ENCODE measurements around the gene ITPKC. TPM values are rescaled to one million over a fixed set of nuclear protein-coding genes. Genes with fewer than 3 reads are reported as not detected.

ITPKC gene
- 15.2 and 19.9 TPM in 2 replicates for total RNA-seq

GRCh38 chr19:40716482-40717324 is at the start of gene ITPKC, which contains the start of gene COQ8B:
ITPKC (plus strand) TSS chr19:40717112; CDS start chr19:40717136, 24 bp downstream.
COQ8B (minus strand) TSS chr19:40716886; CDS start chr19:40714632, 2,254 bp downstream.

GRCh38 chr19:40690050-40690692 is 26.7 kb upstream of the ITPKC start, which contains the start of gene NUMBL:
NUMBL (minus strand) TSS chr19:40690651; CDS start chr19:40690483, 168 bp downstream.

GRCh38 chr19:40750058-40750873 is 33.4 kb downstream of the ITPKC start, which contains the start of gene ACTMAP:
ACTMAP (minus strand) TSS chr19:40750477; CDS start chr19:40749803, 674 bp downstream.

GRCh38 chr19:40750874-40751537 is 34.1 kb downstream of the ITPKC start, which contains the start of gene SNRPA:
SNRPA (plus strand) TSS chr19:40751203; CDS start chr19:40751409, 206 bp downstream.

GRCh38 chr19:40774916-40775631 is 58.2 kb downstream of the ITPKC start, which contains the start of gene MIA:
MIA (plus strand) TSS chr19:40775521; CDS start chr19:40775543, 22 bp downstream.

GRCh38 chr19:40777937-40778705 is 61.2 kb downstream of the ITPKC start, which contains the start of gene RAB4B:
RAB4B (plus strand) TSS chr19:40778247; CDS start chr19:40778376, 129 bp downstream.

Small RNAs within 50 kb of the gene (small RNA-seq; reads per million reads assigned to genes)
- gene RNU6-195P = not detected

Other genes starting within 250 kb of the ITPKC start
- gene SHKBP1, start 140.2 kb upstream of the ITPKC start, total RNA-seq = 20.7 and 31.9 TPM in 2 replicates
- gene LTBP4, start 115.7 kb upstream of the ITPKC start, total RNA-seq = 11.6 and 13.3 TPM in 2 replicates
- 28.9 and 32.9 TPM in 2 replicates for gene NUMBL, start 26.5 kb upstream of the ITPKC start, total RNA-seq
- 19.0 and 21.5 TPM in 2 replicates for gene COQ8B, start 226 bp upstream of the ITPKC start, total RNA-seq
- gene ACTMAP, start 33.4 kb downstream of the ITPKC start, total RNA-seq = 1.3 and 1.9 TPM in 2 replicates
- gene SNRPA, start 34.1 kb downstream of the ITPKC start, total RNA-seq = 42.2 and 59.0 TPM in 2 replicates
- gene MIA, start 58.4 kb downstream of the ITPKC start, total RNA-seq = not detected in 2 replicates
- 10.0 and 13.3 TPM in 2 replicates for gene RAB4B, start 61.1 kb downstream of the ITPKC start, total RNA-seq
- 63.2 and 74.7 TPM in 2 replicates for gene EGLN2, start 82.1 kb downstream of the ITPKC start, total RNA-seq
- not detected in 2 replicates for gene CYP2A6, start 133.3 kb downstream of the ITPKC start, total RNA-seq
- not detected in 2 replicates for gene CYP2A7, start 165.1 kb downstream of the ITPKC start, total RNA-seq